HT1080 (cell line): Measurements from ENCODE around the gene FBXO30. TPM values are rescaled to one million over a fixed set of nuclear protein-coding genes. Genes with fewer than 3 reads are reported as not detected.

ENCODE experiments used
- DNase-seq: peaks from one replicate; pipeline ENCODE4 v3.0.0-alpha.2; 2015; ENCODE audit warnings: low read depth
- total RNA-seq: library from RNA; depleted of rRNA; stranded (reverse); fragments of >200 nt; shearing (Covaris generic); gene quantifications from 2 replicates; pipeline ENCODE4 v1.2.3, GENCODE V29; 2014

The FBXO30 gene
- total RNA-seq, 1 experiment from 2014 or later: 7.2 TPM

- no peak for DNase-seq
These were observed 4.2 kb upstream of the FBXO30 start for GRCh38 chr6:145818796-145819195.

- no peak for DNase-seq
These were observed 1.8 kb upstream of the FBXO30 start for GRCh38 chr6:145816392-145816791.

- peak; percentile 2 for DNase-seq
These were observed 997 bp upstream of the FBXO30 start for GRCh38 chr6:145815309-145816274.

- no peak for DNase-seq
These were observed 527 bp downstream of the FBXO30 start for GRCh38 chr6:145814035-145814500.

- DNase-seq: peak; percentile 74
These were observed 1.1 kb downstream of the FBXO30 start for GRCh38 chr6:145813285-145814034.

GRCh38 chr6:145811741-145812140, 2.9 kb downstream of the FBXO30 start:
- no peak for DNase-seq

- DNase-seq: no peak
These were observed 4.8 kb downstream of the FBXO30 start for GRCh38 chr6:145809785-145810184.

- DNase-seq: no peak
These were observed 5.4 kb downstream of the FBXO30 start for GRCh38 chr6:145809211-145809610.

- DNase-seq: no peak
These were observed 6.4 kb downstream of the FBXO30 start for GRCh38 chr6:145808239-145808638.

- DNase-seq: no peak
These were observed 12.5 kb downstream of the FBXO30 start for GRCh38 chr6:145802141-145802540.

- no peak for DNase-seq
These were observed 13.6 kb downstream of the FBXO30 start for GRCh38 chr6:145801021-145801420.

GRCh38 chr6:145798530-145798929, 16.1 kb downstream of the FBXO30 start:
- no peak for DNase-seq

- no peak for DNase-seq
These were observed 25.2 kb downstream of the FBXO30 start for GRCh38 chr6:145789443-145789842.

- no peak for DNase-seq
These were observed 26.9 kb downstream of the FBXO30 start for GRCh38 chr6:145787688-145788087.

GRCh38 chr6:145784683-145785082, 29.9 kb downstream of the FBXO30 start:
- DNase-seq: no peak

GRCh38 chr6:145783796-145784195, 30.8 kb downstream of the FBXO30 start:
- DNase-seq: no peak

- no peak for DNase-seq
These were observed 41.7 kb downstream of the FBXO30 start for GRCh38 chr6:145772846-145773245.

GRCh38 chr6:145765449-145765848, 49.1 kb downstream of the FBXO30 start:
- DNase-seq: no peak

GRCh38 chr6:145763742-145764141, 50.9 kb downstream of the FBXO30 start:
- DNase-seq: no peak

GRCh38 chr6:145761584-145761983, 53.0 kb downstream of the FBXO30 start:
- no peak for DNase-seq

GRCh38 chr6:145758113-145758512, 56.5 kb downstream of the FBXO30 start:
- no peak for DNase-seq

GRCh38 chr6:145756170-145756662, 58.4 kb downstream of the FBXO30 start:
- peak; percentile 66 for DNase-seq
